Measurements from ENCODE around the gene RPUSD3. TPM values are rescaled to one million over a fixed set of nuclear protein-coding genes. Genes with fewer than 3 reads are reported as not detected.
A peak's percentile ranks its signal among the peaks of the same experiment; 100 is the strongest.

Gene RPUSD3
- total RNA-seq, 1 experiment from 2014 or later = 34.0 TPM

GRCh38 chr3:9833078-9833477, 10.7 kb downstream of the RPUSD3 start:
- no peaks in the 10 kb centered on the region for H3K4me1 ChIP-seq
- no peaks in the 10 kb centered on the region for H3K9me3 ChIP-seq (replicated peaks)
- H3K27me3 ChIP-seq = no peaks in the 10 kb centered on the region
- no peak overlapping the region for H3K4me3 ChIP-seq
- no peak overlapping the region for H3K27ac ChIP-seq
- no peak for DNase-seq
- H3K36me3 ChIP-seq = peaks cover 13% of the 10 kb centered on the region; the same call in 1 of the 2 replicates

GRCh38 chr3:9831253-9831652, 12.6 kb downstream of the RPUSD3 start:
- Histone ChIP-seq H3K27me3 (no peaks in the 10 kb centered on the region), H3K4me1 (no peaks in the 10 kb centered on the region), H3K27ac (no peak overlapping the region), H3K9me3 (replicated peaks) (no peaks in the 10 kb centered on the region), H3K36me3 (peaks cover 13% of the 10 kb centered on the region; the same call in 1 of the 2 replicates), H3K4me3 (no peak overlapping the region)
- no peak for DNase-seq

GRCh38 chr3:9828801-9829755, 14.7 kb downstream of the RPUSD3 start:
- Histone ChIP-seq H3K27ac (no peak overlapping the region), H3K4me1 (no peaks in the 10 kb centered on the region), H3K4me3 (no peak overlapping the region), H3K9me3 (replicated peaks) (no peaks in the 10 kb centered on the region), H3K36me3 (peaks cover 10% of the 10 kb centered on the region; the same call in 1 of the 2 replicates), H3K27me3 (no peaks in the 10 kb centered on the region)
- DNase-seq = no peak

- no peak overlapping the region for H3K4me3 ChIP-seq
- no peaks in the 10 kb centered on the region for H3K4me1 ChIP-seq
- DNase-seq = peak; percentile 39 to 63
- H3K9me3 ChIP-seq (replicated peaks) = no peaks in the 10 kb centered on the region
- H3K27ac ChIP-seq = no peak overlapping the region
- no peaks in the 10 kb centered on the region for H3K27me3 ChIP-seq
- peaks cover 7% of the 10 kb centered on the region; the same call in 1 of the 2 replicates for H3K36me3 ChIP-seq
These were observed 16.8 kb downstream of the RPUSD3 start for GRCh38 chr3:9826815-9827573.

DNA sequence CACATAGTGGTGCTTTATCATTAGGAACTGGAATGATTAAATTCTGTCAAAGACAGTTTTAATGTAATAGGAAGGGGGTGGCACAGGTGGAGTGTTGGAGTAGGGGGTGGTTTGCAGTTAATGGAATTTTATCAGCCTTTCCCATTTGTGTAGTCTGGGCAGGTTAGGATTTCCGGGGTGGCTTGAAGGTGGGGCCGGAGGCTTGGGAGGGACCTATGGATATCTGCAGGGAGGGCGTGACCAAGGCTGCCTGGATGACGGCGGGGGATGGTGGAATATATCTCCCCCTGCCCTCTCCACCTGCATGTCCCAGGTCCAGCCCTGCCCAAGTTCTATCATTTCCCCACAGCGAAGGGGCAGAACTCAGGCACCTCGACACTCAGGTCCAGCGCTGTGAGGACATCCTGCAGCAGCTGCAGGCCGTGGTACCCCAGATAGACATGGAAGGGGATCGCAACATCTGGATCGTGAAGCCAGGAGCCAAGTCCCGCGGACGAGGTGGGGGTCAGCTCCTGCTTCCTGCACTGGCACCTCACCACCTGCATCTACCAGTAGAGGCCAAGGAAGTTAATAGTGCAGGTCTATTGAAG, 18.3 kb downstream of the RPUSD3 start:
- H3K27ac ChIP-seq = no peak overlapping the region
- H3K9me3 ChIP-seq (replicated peaks) = no peaks in the 10 kb centered on the region
- no peak for DNase-seq
- no peaks in the 10 kb centered on the region for H3K27me3 ChIP-seq
- no peaks in the 10 kb centered on the region for H3K4me1 ChIP-seq
- H3K36me3 ChIP-seq = 0 out of 2 replicates have a peak, but pooled peaks cover 2% of the 10 kb centered on the region
- no peak overlapping the region for H3K4me3 ChIP-seq

- no peak for DNase-seq
- Histone ChIP-seq H3K27ac (no peak overlapping the region), H3K4me1 (no peaks in the 10 kb centered on the region), H3K36me3 (no peaks in the 10 kb centered on the region), H3K4me3 (no peak overlapping the region), H3K27me3 (no peaks in the 10 kb centered on the region), H3K9me3 (replicated peaks) (no peaks in the 10 kb centered on the region)
These were observed 22.9 kb downstream of the RPUSD3 start for GRCh38 chr3:9820946-9821345.

DNA sequence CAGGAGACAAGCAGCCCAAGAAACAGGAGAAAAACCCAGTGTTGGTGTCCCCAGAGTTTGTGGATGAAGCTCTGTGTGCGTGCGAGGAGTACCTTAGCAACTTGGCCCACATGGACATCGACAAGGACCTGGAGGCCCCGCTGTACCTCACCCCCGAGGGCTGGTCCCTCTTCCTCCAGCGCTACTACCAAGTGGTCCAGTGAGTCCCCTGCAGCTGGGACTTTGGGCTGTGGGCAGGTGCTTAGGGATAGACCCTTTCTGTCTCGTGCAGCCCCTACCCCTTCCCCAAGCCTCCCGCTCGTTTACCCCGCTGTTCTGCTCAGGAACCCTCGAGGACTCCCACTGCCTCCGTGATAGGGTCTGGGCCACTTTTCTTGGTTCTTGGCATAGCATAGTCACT, 23.3 kb downstream of the RPUSD3 start:
- no peak for DNase-seq
- no peaks in the 10 kb centered on the region for H3K27me3 ChIP-seq
- H3K27ac ChIP-seq = no peak overlapping the region
- no peaks in the 10 kb centered on the region for H3K36me3 ChIP-seq
- no peaks in the 10 kb centered on the region for H3K4me1 ChIP-seq
- no peak overlapping the region for H3K4me3 ChIP-seq
- no peaks in the 10 kb centered on the region for H3K9me3 ChIP-seq (replicated peaks)

GRCh38 chr3:9818666-9819335, 25.0 kb downstream of the RPUSD3 start:
- Histone ChIP-seq H3K4me3 (no peak overlapping the region), H3K27me3 (no peaks in the 10 kb centered on the region), H3K36me3 (no peaks in the 10 kb centered on the region), H3K9me3 (replicated peaks) (no peaks in the 10 kb centered on the region), H3K27ac (no peak overlapping the region), H3K4me1 (no peaks in the 10 kb centered on the region)
- DNase-seq = no peak

DNA sequence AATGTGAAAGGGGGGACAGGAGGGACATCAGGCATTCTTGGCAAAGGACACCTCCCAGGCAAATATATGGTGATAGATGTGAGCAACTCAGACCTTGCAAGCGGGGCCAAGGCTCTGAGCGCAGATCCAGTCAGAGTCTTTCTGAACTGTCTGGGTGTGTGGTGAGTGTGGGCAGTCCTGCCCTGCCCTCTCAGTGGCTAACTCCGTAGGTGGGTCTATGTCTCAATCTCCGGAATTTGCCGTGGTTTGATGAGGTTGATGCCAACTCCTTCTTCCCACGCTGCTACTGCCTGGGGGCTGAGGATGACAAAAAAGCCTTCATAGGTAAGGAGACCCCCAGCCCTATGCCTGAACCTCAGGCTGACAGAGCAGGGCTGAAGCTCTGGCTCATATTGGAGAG, 26.4 kb downstream of the RPUSD3 start:
- Histone ChIP-seq H3K27me3 (no peaks in the 10 kb centered on the region), H3K27ac (no peak overlapping the region), H3K36me3 (no peaks in the 10 kb centered on the region), H3K4me1 (no peaks in the 10 kb centered on the region), H3K4me3 (no peak overlapping the region), H3K9me3 (replicated peaks) (no peaks in the 10 kb centered on the region)
- no peak for DNase-seq

DNA sequence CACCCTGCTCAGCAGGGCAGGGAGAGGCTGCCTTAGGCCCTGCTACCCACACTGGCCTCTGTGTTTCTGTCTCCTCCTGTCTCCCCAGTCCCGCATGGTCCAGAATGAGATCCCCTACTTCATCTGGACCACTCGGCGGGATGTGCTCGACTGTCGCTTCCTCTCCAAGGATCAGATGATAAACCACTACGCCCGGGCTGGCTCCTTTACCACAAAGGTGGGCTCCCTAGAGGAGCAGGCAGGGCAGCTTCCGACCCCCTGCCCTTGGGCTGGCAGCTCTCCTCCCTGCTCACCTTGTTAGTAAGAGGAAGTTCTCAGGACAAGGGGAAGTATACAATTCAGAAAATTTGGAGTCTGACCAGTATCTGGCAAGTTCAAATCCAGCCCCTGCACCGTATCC, 27.8 kb downstream of the RPUSD3 start:
- Histone ChIP-seq H3K9me3 (replicated peaks) (no peaks in the 10 kb centered on the region), H3K27me3 (no peaks in the 10 kb centered on the region), H3K27ac (no peak overlapping the region), H3K4me1 (no peaks in the 10 kb centered on the region), H3K36me3 (no peaks in the 10 kb centered on the region), H3K4me3 (no peak overlapping the region)
- no peak for DNase-seq

GRCh38 chr3:9812870-9813483, 30.8 kb downstream of the RPUSD3 start:
- no peak for DNase-seq
- Histone ChIP-seq H3K27ac (no peak overlapping the region), H3K27me3 (no peaks in the 10 kb centered on the region), H3K36me3 (no peaks in the 10 kb centered on the region), H3K4me3 (no peak overlapping the region), H3K9me3 (replicated peaks) (no peaks in the 10 kb centered on the region), H3K4me1 (no peaks in the 10 kb centered on the region)

GRCh38 chr3:9810846-9811245, 33.0 kb downstream of the RPUSD3 start:
- Histone ChIP-seq H3K27ac (no peak overlapping the region), H3K4me1 (no peaks in the 10 kb centered on the region), H3K4me3 (no peak overlapping the region), H3K36me3 (peaks cover 4% of the 10 kb centered on the region; the same call in 1 of the 2 replicates), H3K9me3 (replicated peaks) (no peaks in the 10 kb centered on the region), H3K27me3 (no peaks in the 10 kb centered on the region)
- DNase-seq = no peak

DNA sequence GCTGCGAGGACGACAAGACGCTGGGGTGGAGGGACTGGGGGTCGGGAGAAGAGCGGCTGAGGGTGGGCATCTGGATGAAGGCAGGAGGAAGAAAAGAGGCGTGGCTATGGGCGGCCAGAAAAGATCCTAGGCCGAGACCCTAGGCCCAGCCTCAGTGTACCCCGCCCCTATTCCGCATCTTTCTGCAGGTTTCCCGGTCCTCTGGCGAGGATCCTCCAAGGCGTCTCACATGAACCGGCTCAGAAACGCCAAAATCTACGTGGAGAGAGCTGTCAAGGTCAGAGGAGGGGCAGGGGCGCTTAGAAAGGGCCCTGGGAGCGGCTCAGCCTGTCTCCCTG, 33.4 kb downstream of the RPUSD3 start:
- H3K9me3 ChIP-seq (replicated peaks) = no peaks in the 10 kb centered on the region
- H3K4me1 ChIP-seq = no peaks in the 10 kb centered on the region
- no peak for DNase-seq
- no peak overlapping the region for H3K4me3 ChIP-seq
- peaks cover 8% of the 10 kb centered on the region for H3K36me3 ChIP-seq
- no peak overlapping the region for H3K27ac ChIP-seq
- H3K27me3 ChIP-seq = no peaks in the 10 kb centered on the region
